Effector CD8-positive, alpha-beta T cell (primary cell): ENCODE results near the gene BPIFB1.

ENCODE experiments used
- DNase-seq: peaks from one replicate; lab custom pipeline; 2025; lab: John Stamatoyannopoulos, UW
- total RNA-seq, 4 experiments: gene quantifications; one replicate each; lab custom pipeline; 2026; lab: John Stamatoyannopoulos, UW

The BPIFB1 gene
- 0 reads per million in 4 experiments for total RNA-seq

GRCh38 chr20:33282991-33283555 is at the start of gene BPIFB1:
Gene BPIFB1, plus strand, starts transcription at chr20:33283214. Its CDS starts 2,860 bp downstream, at chr20:33286074.
- no peak for DNase-seq

GRCh38 chr20:33234050-33234449 is 49.0 kb upstream of the BPIFB1 start:
- no peak for DNase-seq

- no peak for DNase-seq
These were observed 47.3 kb upstream of the BPIFB1 start, which contains the start of gene BPIFA1 for GRCh38 chr20:33235696-33236095. Gene BPIFA1, plus strand, starts transcription at chr20:33235996. Its CDS starts 1,716 bp downstream, at chr20:33237712.

- DNase-seq = no peak
These were observed 46.7 kb upstream of the BPIFB1 start for GRCh38 chr20:33236351-33236750.

- no peak for DNase-seq
These were observed 45.0 kb upstream of the BPIFB1 start for GRCh38 chr20:33237989-33238388.

- DNase-seq = no peak
These were observed 43.6 kb upstream of the BPIFB1 start for GRCh38 chr20:33239418-33239817.

GRCh38 chr20:33239979-33240736 is 42.9 kb upstream of the BPIFB1 start:
- no peak for DNase-seq

GRCh38 chr20:33240923-33241322 is 42.1 kb upstream of the BPIFB1 start:
- DNase-seq = no peak

- DNase-seq = no peak
These were observed 40.5 kb upstream of the BPIFB1 start for GRCh38 chr20:33242319-33243100.

- no peak for DNase-seq
These were observed 36.9 kb upstream of the BPIFB1 start for GRCh38 chr20:33246077-33246476.

- no peak for DNase-seq
These were observed 33.6 kb upstream of the BPIFB1 start for GRCh38 chr20:33249456-33249855.

GRCh38 chr20:33250666-33251065 is 32.3 kb upstream of the BPIFB1 start:
- no peak for DNase-seq

GRCh38 chr20:33251496-33251895 is 31.5 kb upstream of the BPIFB1 start:
- no peak for DNase-seq

- DNase-seq = no peak
These were observed 30.6 kb upstream of the BPIFB1 start for GRCh38 chr20:33252460-33252859.

- DNase-seq = no peak
These were observed 28.0 kb upstream of the BPIFB1 start for GRCh38 chr20:33255005-33255404.

GRCh38 chr20:33257237-33257636 is 25.8 kb upstream of the BPIFB1 start:
- no peak for DNase-seq

- no peak for DNase-seq
These were observed 23.6 kb upstream of the BPIFB1 start for GRCh38 chr20:33259371-33259770.

GRCh38 chr20:33261465-33261864 is 21.5 kb upstream of the BPIFB1 start:
- no peak for DNase-seq

GRCh38 chr20:33262658-33263065 is 20.4 kb upstream of the BPIFB1 start:
- no peak for DNase-seq

- DNase-seq = no peak
These were observed 19.2 kb upstream of the BPIFB1 start for GRCh38 chr20:33263784-33264183.

GRCh38 chr20:33267701-33268100 is 15.3 kb upstream of the BPIFB1 start:
- no peak for DNase-seq

GRCh38 chr20:33272155-33272873 is 10.7 kb upstream of the BPIFB1 start:
- DNase-seq = no peak
